OCI-LY7 (cell line): Measurements from ENCODE around the gene SEC14L5. TPM values are rescaled to one million over a fixed set of nuclear protein-coding genes. Genes with fewer than 3 reads are reported as not detected.

Experiments
- BruUV-seq: library from RNA; stranded (reverse); fragments of 400-500 nt; replicated peaks from 2 replicates; lab custom pipeline; 2021; lab: Mats Ljungman, UMichigan
- CTCF ChIA-PET: fragments of 300-600 bp; sonication (Branson Sonifier 250); formaldehyde crosslinking; loops from one replicate; lab custom pipeline; 2022; ENCODE audit warnings: antibody characterized with exemption; ENCODE audit not compliant: unreplicated experiment; lab: Charles Lee
- POLR2A ChIA-PET: fragments of 300-600 bp; sonication (Branson Sonifier 250); formaldehyde crosslinking; loops from one replicate; lab custom pipeline; 2022; ENCODE audit warnings: antibody characterized with exemption; lab: Charles Lee
- DNase-seq: peaks from one replicate; pipeline ENCODE4 v3.0.0-alpha.2; 2015; ENCODE audit warnings: low spot score
- H2AFZ ChIP-seq: fragments of 200-600 bp; sonication (generic), shearing (Covaris generic); 2 replicates; pipeline ENCODE4 v1.6.1; 2014; ENCODE audit warnings: mild to moderate bottlenecking, antibody characterized with exemption, low read length, moderate library complexity
- H3K27ac ChIP-seq: fragments of 200-600 bp; sonication (generic); 2 replicates; pipeline ENCODE4 v1.5.1; 2014; ENCODE audit warnings: mixed run types, low read depth, mild to moderate bottlenecking, moderate library complexity, low read length, inconsistent platforms; ENCODE audit not compliant: poor library complexity, severe bottlenecking
- H3K36me3 ChIP-seq: fragments of 200-600 bp; sonication (generic); 2 replicates; pipeline ENCODE4 v1.6.1; 2014; ENCODE audit warnings: mild to moderate bottlenecking, antibody characterized with exemption, low read length, moderate library complexity, mixed read lengths; ENCODE audit not compliant: insufficient read depth
- H3K4me1 ChIP-seq: fragments of 200-600 bp; sonication (generic); 2 replicates; pipeline ENCODE4 v1.5.1; 2014; ENCODE audit warnings: mild to moderate bottlenecking, low read length; ENCODE audit not compliant: insufficient read depth, poor library complexity, severe bottlenecking
- H3K4me2 ChIP-seq: fragments of 200-600 bp; sonication (generic); 2 replicates; pipeline ENCODE4 v1.6.1; 2014; ENCODE audit warnings: mild to moderate bottlenecking, low read length
- H3K4me3 ChIP-seq: fragments of 200-600 bp; sonication (generic); 2 replicates; pipeline ENCODE4 v1.5.1; 2014; ENCODE audit warnings: mild to moderate bottlenecking, low read depth, low read length; ENCODE audit not compliant: poor library complexity, severe bottlenecking
- H3K79me2 ChIP-seq: fragments of 200-600 bp; sonication (generic); 2 replicates; pipeline ENCODE4 v1.6.1; 2016; ENCODE audit warnings: low read depth, mild to moderate bottlenecking, low read length, moderate library complexity, mixed read lengths; ENCODE audit not compliant: insufficient read depth
- H3K9me2 ChIP-seq: fragments of 200-600 bp; sonication (generic); 2 replicates; pipeline ENCODE4 v1.6.1; 2016; ENCODE audit warnings: mild to moderate bottlenecking, low read length, mixed read lengths; ENCODE audit not compliant: insufficient read depth
- H3K9me3 ChIP-seq: fragments of 200-600 bp; sonication (generic); 2 replicates; pipeline ENCODE4 v1.6.1; 2014; ENCODE audit warnings: mild to moderate bottlenecking, mixed run types, low read length, mixed read lengths
- H4K20me1 ChIP-seq: fragments of 200-600 bp; sonication (generic); 2 replicates; pipeline ENCODE4 v1.6.1; 2014; ENCODE audit warnings: mild to moderate bottlenecking, antibody characterized with exemption, low read length, moderate library complexity, mixed read lengths; ENCODE audit not compliant: insufficient read depth
- EZH2phosphoT487 ChIP-seq: fragments of 200-600 bp; sonication (generic); IDR thresholded peaks from 2 replicates; pipeline ENCODE4 v1.6.1; 2018; ENCODE audit warnings: low read depth, borderline replicate concordance, mild to moderate bottlenecking, mixed run types, antibody characterized with exemption, low read length, moderate library complexity, mixed read lengths
- intact Hi-C: fragments of 100-400 bp; cut with micrococcal nuclease; formaldehyde crosslinking; loops from one replicate; pipeline ENCODE4 v1.10.0; 2022; ENCODE audit not compliant: unreplicated experiment
- total RNA-seq, 2 experiments: library from RNA; depleted of rRNA in 1 of 2; stranded (reverse); fragments of >200 nt in 1 of 2; shearing (Covaris generic) in 1 of 2; gene quantifications; 2 replicates each; pipeline ENCODE4 v1.2.3, GENCODE V29; 2014 to 2022
- TF ChIP-seq, protein P1 (sequence below): fragments of 200-600 bp; sonication (generic); conservative IDR thresholded peaks from 2 replicates; pipeline ENCODE4 v1.5.1; 2014; ENCODE audit warnings: mild to moderate bottlenecking, antibody characterized with exemption, low read length, moderate library complexity, mixed read lengths

Gene SEC14L5
- total RNA-seq, 2 experiments from 2014 or later: not detected

DNA sequence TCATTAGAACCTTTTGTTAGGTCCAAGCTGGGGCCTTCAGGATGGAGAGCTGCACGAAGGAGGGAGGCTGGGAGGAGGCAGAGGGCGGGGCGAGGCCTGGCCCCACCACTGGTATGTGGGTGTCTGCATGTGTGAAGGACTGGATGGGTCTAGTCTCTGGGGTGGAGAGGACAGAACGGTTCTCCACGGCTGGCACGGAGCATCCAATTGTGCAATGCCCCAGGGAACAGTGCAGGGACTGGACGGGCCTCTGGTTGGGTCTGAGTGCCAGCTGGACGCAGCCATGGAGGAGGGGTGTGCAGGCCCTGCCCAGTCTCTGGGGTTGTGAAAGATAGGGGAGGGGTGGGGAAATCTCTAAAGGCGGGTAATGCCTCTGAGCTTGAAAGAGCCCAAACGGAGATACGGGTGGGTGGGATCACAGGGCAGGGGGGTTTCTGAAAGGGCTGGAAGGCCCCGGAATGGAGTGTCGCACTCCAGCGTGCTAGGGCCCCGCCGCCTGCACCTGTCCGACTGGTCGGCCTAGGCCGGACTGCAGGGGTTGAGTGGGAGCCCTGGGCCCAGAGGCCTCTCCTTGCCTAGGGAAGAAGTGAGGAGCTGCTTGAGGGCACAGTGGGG is 22.8 kb upstream of the SEC14L5 start:
- no peak overlapping the region for H2AFZ ChIP-seq
- no peaks in the 10 kb centered on the region for H3K79me2 ChIP-seq
- no peak overlapping the region for H3K4me3 ChIP-seq
- no peaks in the 10 kb centered on the region for H3K4me1 ChIP-seq
- TF ChIP-seq, protein P1, sequence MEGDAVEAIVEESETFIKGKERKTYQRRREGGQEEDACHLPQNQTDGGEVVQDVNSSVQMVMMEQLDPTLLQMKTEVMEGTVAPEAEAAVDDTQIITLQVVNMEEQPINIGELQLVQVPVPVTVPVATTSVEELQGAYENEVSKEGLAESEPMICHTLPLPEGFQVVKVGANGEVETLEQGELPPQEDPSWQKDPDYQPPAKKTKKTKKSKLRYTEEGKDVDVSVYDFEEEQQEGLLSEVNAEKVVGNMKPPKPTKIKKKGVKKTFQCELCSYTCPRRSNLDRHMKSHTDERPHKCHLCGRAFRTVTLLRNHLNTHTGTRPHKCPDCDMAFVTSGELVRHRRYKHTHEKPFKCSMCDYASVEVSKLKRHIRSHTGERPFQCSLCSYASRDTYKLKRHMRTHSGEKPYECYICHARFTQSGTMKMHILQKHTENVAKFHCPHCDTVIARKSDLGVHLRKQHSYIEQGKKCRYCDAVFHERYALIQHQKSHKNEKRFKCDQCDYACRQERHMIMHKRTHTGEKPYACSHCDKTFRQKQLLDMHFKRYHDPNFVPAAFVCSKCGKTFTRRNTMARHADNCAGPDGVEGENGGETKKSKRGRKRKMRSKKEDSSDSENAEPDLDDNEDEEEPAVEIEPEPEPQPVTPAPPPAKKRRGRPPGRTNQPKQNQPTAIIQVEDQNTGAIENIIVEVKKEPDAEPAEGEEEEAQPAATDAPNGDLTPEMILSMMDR: no peak
- TF ChIP-seq EZH2phosphoT487: no peak
- ChIA-PET CTCF (no interaction called here), POLR2A (no interaction called here)
- no peak overlapping the region for H3K27ac ChIP-seq
- intact Hi-C loops: no loop called here
- BruUV-seq: no TSS peak
- no peaks in the 10 kb centered on the region for H3K9me2 ChIP-seq
- H3K36me3 ChIP-seq: no peaks in the 10 kb centered on the region
- H4K20me1 ChIP-seq: no peaks in the 10 kb centered on the region
- H3K9me3 ChIP-seq: no peaks in the 10 kb centered on the region
- H3K4me2 ChIP-seq: no peak overlapping the region
- no peak for DNase-seq

- no TSS peak for BruUV-seq
- Histone ChIP-seq H4K20me1 (no peaks in the 10 kb centered on the region), H3K4me3 (no peak overlapping the region), H2AFZ (no peak overlapping the region), H3K9me2 (no peaks in the 10 kb centered on the region), H3K4me2 (no peak overlapping the region; the same call in 1 of the 2 replicates), H3K4me1 (no peaks in the 10 kb centered on the region), H3K9me3 (no peaks in the 10 kb centered on the region), H3K27ac (no peak overlapping the region), H3K79me2 (no peaks in the 10 kb centered on the region), H3K36me3 (no peaks in the 10 kb centered on the region)
- CTCF ChIA-PET: no interaction called here
- TF ChIP-seq, protein P1: 0 out of 2 replicates have a peak, but pooled peaks have one; percentile 17
- no peak for TF ChIP-seq EZH2phosphoT487
- DNase-seq: no peak
- intact Hi-C loops: no loop called here
- POLR2A ChIA-PET: no interaction called here
Observed at GRCh38 chr16:4936181-4936990, 21.7 kb upstream of the SEC14L5 start.
